Activated naive CD4-positive, alpha-beta T cell treated with anti-CD3 and anti-CD28 coated beads, Interleukin-2, amount 50 U/mL, for 24 hours (primary cell): ENCODE measurements around the gene TMEM179.

Experiments
- H3K27ac Mint-ChIP-seq: one replicate; pipeline ENCODE4 v1.8.0; 2021; ENCODE audit warnings: mild to moderate bottlenecking, mixed read lengths
- H3K27me3 Mint-ChIP-seq: one replicate; pipeline ENCODE4 v1.8.0; 2021; ENCODE audit warnings: mixed read lengths
- H3K36me3 Mint-ChIP-seq: one replicate; pipeline ENCODE4 v1.8.0; 2021; ENCODE audit warnings: mixed read lengths
- H3K4me1 Mint-ChIP-seq: one replicate; pipeline ENCODE4 v1.8.0; 2021; ENCODE audit warnings: mixed read lengths
- H3K4me3 Mint-ChIP-seq: one replicate; pipeline ENCODE4 v1.8.0; 2021; ENCODE audit warnings: mild to moderate bottlenecking, mixed read lengths
- H3K9me3 Mint-ChIP-seq: one replicate; pipeline ENCODE4 v1.8.0; 2021; ENCODE audit warnings: mixed read lengths

TMEM179 gene

GRCh38 chr14:104544362-104544961 is 60.1 kb downstream of the TMEM179 start:
- H3K36me3 Mint-ChIP-seq = no peaks in the 10 kb centered on the region
- H3K27ac Mint-ChIP-seq = no peak overlapping the region
- no peaks in the 10 kb centered on the region for H3K4me1 Mint-ChIP-seq
- H3K27me3 Mint-ChIP-seq = no peaks in the 10 kb centered on the region
- no peaks in the 10 kb centered on the region for H3K9me3 Mint-ChIP-seq
- no peak overlapping the region for H3K4me3 Mint-ChIP-seq

- Mint-ChIP-seq H3K27ac (no peak overlapping the region), H3K36me3 (no peaks in the 10 kb centered on the region), H3K27me3 (no peaks in the 10 kb centered on the region), H3K4me3 (no peak overlapping the region), H3K4me1 (no peaks in the 10 kb centered on the region), H3K9me3 (no peaks in the 10 kb centered on the region)
Observed at GRCh38 chr14:104542871-104543830, 61.4 kb downstream of the TMEM179 start.

GRCh38 chr14:104541905-104542465 is 62.6 kb downstream of the TMEM179 start:
- no peaks in the 10 kb centered on the region for H3K27me3 Mint-ChIP-seq
- no peak overlapping the region for H3K4me3 Mint-ChIP-seq
- H3K9me3 Mint-ChIP-seq = no peaks in the 10 kb centered on the region
- H3K36me3 Mint-ChIP-seq = no peaks in the 10 kb centered on the region
- no peaks in the 10 kb centered on the region for H3K4me1 Mint-ChIP-seq
- no peak overlapping the region for H3K27ac Mint-ChIP-seq
